HCT116 (cell line): ENCODE results near the gene DGKB. TPM values are rescaled to one million over a fixed set of nuclear protein-coding genes. Genes with fewer than 3 reads are reported as not detected.

Experiments
- ATAC-seq: fragments of 200-7000 bp; cut with Tn5 transposase; 2 replicates; pipeline ENCODE4 v1.9.1; 2020; ENCODE audit warnings: mild to moderate bottlenecking, moderate library complexity
- BruUV-seq: library from RNA; stranded (reverse); fragments of 400-500 nt; replicated peaks from 2 replicates; lab custom pipeline; 2021; lab: Mats Ljungman, UMichigan
- CTCF ChIA-PET: fragments of 300-600 bp; sonication (Branson Sonifier 250); formaldehyde crosslinking; loops from one replicate; lab custom pipeline; 2021; ENCODE audit warnings: antibody characterized with exemption; lab: Charles Lee
- POLR2A ChIA-PET: fragments of 300-600, 350-600 bp; sonication (Branson Sonifier 250); formaldehyde crosslinking; loops from one replicate; lab custom pipeline; 2021; ENCODE audit warnings: antibody characterized with exemption; lab: Charles Lee
- RAD21 ChIA-PET, 2 experiments: fragments of 300-600 bp; sonication (Branson Sonifier 250); formaldehyde crosslinking; loops; one replicate each; lab custom pipeline; 2023; ENCODE audit warnings: low total read pairs in 2 of 2; ENCODE audit not compliant: uncharacterized antibody in 2 of 2, unreplicated experiment in 2 of 2, low non-redundant PET in 1 of 2; lab: Charles Lee
- DNase-seq: peaks from one replicate; pipeline ENCODE4 v3.0.0-alpha.2; 2010; ENCODE audit warnings: low read depth, low spot score
- H2AFZ ChIP-seq: fragments of 200-600 bp; shearing (Covaris generic), sonication (generic); 2 replicates; pipeline ENCODE4 v1.6.1; 2017; ENCODE audit warnings: low read depth, mixed run types, mixed read lengths, antibody characterized with exemption, low read length; ENCODE audit not compliant: poor library complexity, severe bottlenecking
- H3K27ac ChIP-seq: 2 replicates; pipeline ENCODE4 v1.5.1; 2012; ENCODE audit warnings: low read depth, low read length
- H3K27me3 ChIP-seq: fragments of 200-600 bp; sonication (generic); 2 replicates; pipeline ENCODE4 v1.6.1; 2016; ENCODE audit warnings: mixed run types, low read length, mixed read lengths; ENCODE audit not compliant: insufficient read depth
- H3K36me3 ChIP-seq, 2 experiments: fragments of 200-500 bp in 1 of 2; fragments of 200-600 bp in 1 of 2; sonication (Bioruptor generic) in 1 of 2; sonication (generic) in 1 of 2; 2 replicates each; pipeline versions ENCODE4 v1.5.1 to v1.6.1; 2014 to 2016; ENCODE audit warnings: low read length in 2 of 2, inconsistent platforms in 1 of 2, mixed read lengths in 1 of 2, mixed run types in 1 of 2; ENCODE audit not compliant: insufficient read depth in 2 of 2, control insufficient read depth in 1 of 2
- H3K4me1 ChIP-seq, 2 experiments: fragments of 200-600 bp in 1 of 2; sonication (generic) in 1 of 2; 2 replicates each; pipeline versions ENCODE4 v1.5.1 to v1.6.1; 2012 to 2017; ENCODE audit warnings: low read length in 2 of 2, inconsistent platforms in 1 of 2, mild to moderate bottlenecking in 1 of 2, mixed read lengths in 1 of 2, mixed run types in 1 of 2, moderate library complexity in 1 of 2; ENCODE audit not compliant: insufficient read depth in 2 of 2, control insufficient read depth in 1 of 2
- H3K4me2 ChIP-seq: fragments of 200-600 bp; sonication (generic); 2 replicates; pipeline ENCODE4 v1.6.1; 2017; ENCODE audit warnings: mixed run types, low read length, mixed read lengths
- H3K4me3 ChIP-seq, 2 experiments: fragments of 200-600 bp in 1 of 2; sonication (generic) in 1 of 2; replicated peaks in 1 of 2; 2 replicates each; pipeline ENCODE4 v1.5.1; 2011 to 2016; ENCODE audit warnings: low read length in 2 of 2, control low read depth in 1 of 2, low read depth in 1 of 2, mild to moderate bottlenecking in 1 of 2, mixed read lengths in 1 of 2, mixed run types in 1 of 2
- H3K79me2 ChIP-seq: fragments of 200-600 bp; sonication (generic); 2 replicates; pipeline ENCODE4 v1.6.1; 2017; ENCODE audit warnings: mild to moderate bottlenecking, mixed run types, low read length, moderate library complexity, mixed read lengths; ENCODE audit not compliant: insufficient read depth
- H3K9ac ChIP-seq: fragments of 200-600 bp; sonication (generic); 2 replicates; pipeline ENCODE4 v1.6.1; 2016; ENCODE audit warnings: low read length, mixed read lengths
- H3K9me2 ChIP-seq: fragments of 200-600 bp; sonication (generic), shearing (Covaris generic); 2 replicates; pipeline ENCODE4 v1.6.1; 2017; ENCODE audit warnings: mixed run types, mild to moderate bottlenecking, moderate library complexity; ENCODE audit not compliant: insufficient read depth
- H3K9me3 ChIP-seq, 2 experiments: fragments of 200-500 bp in 1 of 2; fragments of 200-600 bp in 1 of 2; sonication (Bioruptor generic) in 1 of 2; sonication (generic) in 1 of 2; 2 replicates each; pipeline ENCODE4 v1.6.1; 2014 to 2017; ENCODE audit warnings: low read length in 2 of 2, mixed read lengths in 2 of 2, inconsistent platforms in 1 of 2, low read depth in 1 of 2, mild to moderate bottlenecking in 1 of 2, mixed run types in 1 of 2, moderate library complexity in 1 of 2; ENCODE audit not compliant: control insufficient read depth in 1 of 2, insufficient read depth in 1 of 2
- H4K20me1 ChIP-seq: fragments of 200-600 bp; sonication (generic), shearing (Covaris generic); 2 replicates; pipeline ENCODE4 v1.6.1; 2017; ENCODE audit warnings: mixed run types, mild to moderate bottlenecking, moderate library complexity; ENCODE audit not compliant: insufficient read depth
- CBX3 ChIP-seq: IDR thresholded peaks from 2 replicates; pipeline ENCODE4 v1.6.1; 2012; ENCODE audit warnings: low read depth
- ELF1 ChIP-seq: IDR thresholded peaks from 2 replicates; pipeline ENCODE4 v1.6.1; 2012; ENCODE audit warnings: low read depth, borderline replicate concordance
- EZH2phosphoT487 ChIP-seq: fragments of 200-600 bp; IDR thresholded peaks from 2 replicates; pipeline ENCODE4 v1.6.1; 2018; ENCODE audit warnings: antibody characterized with exemption, borderline replicate concordance
- SP1 ChIP-seq: IDR thresholded peaks from 2 replicates; pipeline ENCODE4 v1.6.1; 2012; ENCODE audit warnings: low read depth
- TCF7L2 ChIP-seq: IDR thresholded peaks from 2 replicates; pipeline ENCODE4 v1.7.0; 2011; ENCODE audit warnings: borderline replicate concordance, inconsistent platforms; ENCODE audit not compliant: insufficient read depth, insufficient read length; ENCODE audit errors: extremely low read depth
- YY1 ChIP-seq: IDR thresholded peaks from 2 replicates; pipeline ENCODE4 v1.6.1; 2011; ENCODE audit warnings: low read length, low read depth, moderate library complexity, mild to moderate bottlenecking; ENCODE audit not compliant: insufficient replicate concordance; ENCODE audit errors: extremely low read depth
- intact Hi-C: fragments of 100-400 bp; cut with micrococcal nuclease; formaldehyde crosslinking; loops from 2 replicates; pipeline ENCODE4 v1.10.0; 2022
- total RNA-seq: library from RNA; stranded (reverse); gene quantifications from one replicate; pipeline ENCODE4 v1.2.1, GENCODE V29; 2021; ENCODE audit not compliant: unreplicated experiment
- TF ChIP-seq, protein P1 (sequence below): IDR thresholded peaks from 2 replicates; pipeline ENCODE4 v1.6.1; 2012; ENCODE audit warnings: low read depth

Gene DGKB
- total RNA-seq, 1 experiment from 2014 or later, result 0.05 TPM

DNA sequence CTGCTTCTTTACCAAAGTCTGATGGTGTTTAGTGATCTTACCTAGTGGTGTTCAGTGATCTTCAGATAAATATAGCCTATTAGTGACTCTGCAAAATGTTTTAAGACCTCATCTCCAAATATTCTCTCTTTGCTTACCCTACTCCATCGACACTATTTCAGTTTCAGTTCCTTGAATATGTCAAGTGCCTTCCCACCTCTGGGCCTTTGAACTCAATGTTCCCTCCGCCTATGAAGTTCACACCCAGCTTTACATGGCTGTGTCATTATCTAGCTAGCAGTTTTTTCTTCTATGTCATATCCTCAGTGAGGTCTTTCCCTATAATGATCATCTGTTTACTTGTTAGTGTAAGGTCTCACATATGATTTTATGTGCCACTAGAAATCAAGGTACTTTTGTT lies 322.6 kb downstream of the DGKB start:
- no TSS peak for BruUV-seq
- intact Hi-C loops, result no loop called here
- H3K9me3 ChIP-seq, result no peaks in the 10 kb centered on the region

More for the DNA sequence above, 322.6 kb downstream of the DGKB start:
- Histone ChIP-seq H3K27me3 (no peaks in the 10 kb centered on the region), H3K79me2 (no peaks in the 10 kb centered on the region), H2AFZ (no peak overlapping the region), H3K4me1 (no peaks in the 10 kb centered on the region), H3K9ac (no peak overlapping the region), H3K36me3 (no peaks in the 10 kb centered on the region), H3K4me2 (no peak overlapping the region), H4K20me1 (no peaks in the 10 kb centered on the region), H3K4me3 (no peak overlapping the region), H3K9me2 (no peaks in the 10 kb centered on the region), H3K27ac (no peak overlapping the region)
- no peak for ATAC-seq
- POLR2A ChIA-PET, result no interaction called here
- DNase-seq, result no peak
- RAD21 ChIA-PET, result no interaction called here
- TF ChIP-seq YY1 (no peak), SP1 (no peak), CBX3 (no peak), TCF7L2 (no peak), EZH2phosphoT487 (no peak), ELF1 (no peak)
- TF ChIP-seq, protein P1, sequence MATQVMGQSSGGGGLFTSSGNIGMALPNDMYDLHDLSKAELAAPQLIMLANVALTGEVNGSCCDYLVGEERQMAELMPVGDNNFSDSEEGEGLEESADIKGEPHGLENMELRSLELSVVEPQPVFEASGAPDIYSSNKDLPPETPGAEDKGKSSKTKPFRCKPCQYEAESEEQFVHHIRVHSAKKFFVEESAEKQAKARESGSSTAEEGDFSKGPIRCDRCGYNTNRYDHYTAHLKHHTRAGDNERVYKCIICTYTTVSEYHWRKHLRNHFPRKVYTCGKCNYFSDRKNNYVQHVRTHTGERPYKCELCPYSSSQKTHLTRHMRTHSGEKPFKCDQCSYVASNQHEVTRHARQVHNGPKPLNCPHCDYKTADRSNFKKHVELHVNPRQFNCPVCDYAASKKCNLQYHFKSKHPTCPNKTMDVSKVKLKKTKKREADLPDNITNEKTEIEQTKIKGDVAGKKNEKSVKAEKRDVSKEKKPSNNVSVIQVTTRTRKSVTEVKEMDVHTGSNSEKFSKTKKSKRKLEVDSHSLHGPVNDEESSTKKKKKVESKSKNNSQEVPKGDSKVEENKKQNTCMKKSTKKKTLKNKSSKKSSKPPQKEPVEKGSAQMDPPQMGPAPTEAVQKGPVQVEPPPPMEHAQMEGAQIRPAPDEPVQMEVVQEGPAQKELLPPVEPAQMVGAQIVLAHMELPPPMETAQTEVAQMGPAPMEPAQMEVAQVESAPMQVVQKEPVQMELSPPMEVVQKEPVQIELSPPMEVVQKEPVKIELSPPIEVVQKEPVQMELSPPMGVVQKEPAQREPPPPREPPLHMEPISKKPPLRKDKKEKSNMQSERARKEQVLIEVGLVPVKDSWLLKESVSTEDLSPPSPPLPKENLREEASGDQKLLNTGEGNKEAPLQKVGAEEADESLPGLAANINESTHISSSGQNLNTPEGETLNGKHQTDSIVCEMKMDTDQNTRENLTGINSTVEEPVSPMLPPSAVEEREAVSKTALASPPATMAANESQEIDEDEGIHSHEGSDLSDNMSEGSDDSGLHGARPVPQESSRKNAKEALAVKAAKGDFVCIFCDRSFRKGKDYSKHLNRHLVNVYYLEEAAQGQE, result no peak
- CTCF ChIA-PET, result no interaction called here
